NCI-H1930 (cell line): ENCODE measurements around the gene BRMS1L.

Source experiments
- DNase-seq, 2 experiments: peaks; one replicate each; lab custom pipeline; 2025; lab: John Stamatoyannopoulos, UW

The BRMS1L gene

GRCh38 chr14:35865611-35866324 lies 39.6 kb downstream of the BRMS1L start:
- no peak for DNase-seq

- DNase-seq: no peak
Observed at GRCh38 chr14:35866595-35867279, 40.6 kb downstream of the BRMS1L start.

DNA sequence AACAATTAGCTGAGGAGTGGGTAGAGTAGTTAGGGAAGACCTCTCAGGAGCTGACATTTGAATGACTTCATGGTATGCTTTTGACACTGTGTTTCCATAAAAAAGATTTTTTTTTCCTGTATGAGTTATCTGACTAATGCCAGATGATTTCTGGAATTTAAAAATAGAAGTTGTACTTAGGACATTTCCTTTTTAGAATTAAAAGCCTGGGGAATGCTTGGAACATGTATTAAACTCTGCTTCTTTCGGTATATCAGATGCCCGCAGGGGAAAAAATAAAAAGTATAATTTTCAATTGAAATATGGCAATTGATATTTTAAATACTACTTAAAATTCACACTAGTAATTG lies 41.1 kb downstream of the BRMS1L start:
- no peak for DNase-seq

DNA sequence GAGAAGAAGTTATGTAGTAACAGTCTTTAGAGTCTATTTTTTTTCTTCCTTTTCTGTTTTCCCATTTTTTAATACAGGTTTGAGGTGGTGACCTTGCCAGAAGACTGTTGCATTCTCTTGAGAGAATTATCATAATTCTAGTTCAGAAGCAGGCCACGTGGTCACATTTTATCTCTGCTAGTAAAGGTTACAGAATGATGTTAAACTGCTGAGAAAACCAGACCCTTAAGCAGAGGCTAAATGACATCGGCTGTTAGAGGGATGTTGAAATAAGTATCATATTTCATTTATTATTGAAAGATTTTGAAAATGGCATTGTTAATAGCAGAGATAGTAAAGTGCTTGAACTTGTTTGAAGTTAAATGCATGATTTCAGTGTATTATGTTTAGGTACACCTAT lies 49.2 kb downstream of the BRMS1L start:
- no peak for DNase-seq

GRCh38 chr14:35877276-35877675 lies 51.1 kb downstream of the BRMS1L start:
- DNase-seq: no peak

DNA sequence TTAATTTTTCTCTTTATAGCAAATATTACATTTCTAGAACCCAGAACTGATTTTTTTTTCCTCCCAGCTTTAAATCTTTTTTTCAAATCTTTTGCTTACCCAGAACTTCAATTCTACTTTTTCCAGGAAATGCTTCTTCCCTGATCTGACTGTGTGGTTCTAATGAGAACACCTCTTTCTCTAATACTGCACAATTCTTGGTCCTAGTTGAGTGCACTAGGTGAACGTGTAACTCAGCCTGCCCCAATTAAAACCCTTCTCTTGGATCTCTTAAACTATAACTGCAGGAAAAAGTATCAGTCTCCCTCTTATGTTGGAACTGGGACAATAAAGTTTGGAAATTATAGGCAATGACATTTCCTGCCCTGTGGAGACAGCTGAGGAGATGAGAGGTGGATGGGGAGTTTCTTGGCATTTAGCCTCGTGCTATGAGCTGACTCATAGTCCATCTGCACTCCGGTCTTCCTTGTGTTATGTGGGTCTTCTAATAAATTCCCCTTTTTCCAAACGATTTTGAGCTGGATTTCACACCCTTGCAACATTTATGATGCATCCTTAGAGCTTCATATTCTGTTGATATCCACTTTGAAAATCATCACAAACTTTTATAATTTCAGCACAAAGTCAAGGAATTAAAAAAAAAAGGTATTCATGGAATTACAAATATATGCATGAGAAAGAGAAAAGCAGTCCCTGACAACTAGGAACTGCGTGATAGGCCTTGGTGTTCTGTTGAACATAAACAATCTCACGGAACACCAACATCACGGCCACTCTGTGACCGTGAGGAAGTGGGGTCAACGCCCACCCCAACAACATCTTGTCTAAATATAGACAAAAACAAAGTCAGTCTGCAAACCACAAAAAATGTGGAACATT lies 52.4 kb downstream of the BRMS1L start:
- DNase-seq: no peak

DNA sequence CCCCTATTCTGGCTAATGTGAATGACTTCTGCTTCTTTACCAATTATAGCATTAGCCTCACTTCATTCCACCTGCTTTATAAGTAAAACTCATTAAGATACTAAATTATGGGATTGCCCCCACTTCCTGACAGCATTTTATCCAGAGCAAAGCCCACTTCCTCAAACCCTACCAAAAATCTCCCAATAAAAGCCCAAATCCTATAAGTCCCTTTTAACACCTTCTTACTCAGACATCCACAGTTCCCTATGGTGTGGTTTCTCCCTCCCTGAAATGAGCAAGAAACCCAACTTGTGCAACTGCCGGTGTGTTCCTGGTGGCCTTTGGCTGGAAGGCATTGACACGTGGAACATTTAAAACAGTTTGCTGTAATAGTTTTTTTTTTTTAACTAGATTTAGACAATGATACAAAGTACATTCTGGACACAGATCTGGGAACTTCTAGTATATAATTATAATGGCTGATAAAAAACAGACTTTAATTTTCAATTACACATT lies 53.1 kb downstream of the BRMS1L start:
- no peak for DNase-seq

- DNase-seq: no peak
Observed at GRCh38 chr14:35879654-35880249, 53.6 kb downstream of the BRMS1L start.

DNA sequence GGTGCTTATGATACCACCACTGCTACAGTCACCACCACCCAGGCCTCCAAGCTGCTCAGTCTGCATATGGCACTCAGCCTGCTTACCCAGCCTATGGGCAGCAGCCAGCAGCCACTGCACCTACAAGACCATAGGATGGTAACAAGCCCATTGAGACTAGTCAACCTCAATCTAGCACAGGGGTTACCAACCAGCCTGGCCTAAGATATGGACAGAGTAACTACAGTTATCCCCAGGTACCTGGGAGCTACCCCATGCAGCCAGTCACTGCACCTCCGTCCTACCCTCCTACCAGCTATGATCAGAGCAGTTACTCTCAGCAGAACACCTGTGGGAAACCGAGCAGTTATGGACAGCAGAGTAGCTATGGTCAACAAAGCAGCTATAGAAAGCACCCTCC lies 55.1 kb downstream of the BRMS1L start:
- no peak for DNase-seq

- DNase-seq: no peak
Observed at GRCh38 chr14:35883677-35884293, 57.6 kb downstream of the BRMS1L start.

DNA sequence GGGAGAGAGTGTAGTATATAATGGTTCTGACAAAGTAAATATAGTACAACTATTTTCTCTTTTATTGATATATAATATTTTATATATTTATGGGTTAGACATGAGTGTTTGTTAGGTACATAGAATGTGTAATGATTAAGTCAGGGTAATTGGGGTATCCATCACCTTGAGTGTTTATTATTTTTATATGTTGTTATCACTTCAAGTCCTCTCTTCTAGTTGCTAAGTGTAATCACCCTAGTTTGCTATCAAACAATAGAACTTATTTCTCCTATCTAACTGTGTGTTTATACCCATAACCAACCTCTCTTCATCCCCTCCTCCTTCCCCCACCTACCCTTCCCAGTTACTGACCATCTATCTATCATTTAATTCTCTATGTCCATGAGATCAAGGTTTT lies 64.2 kb downstream of the BRMS1L start:
- no peak for DNase-seq

DNA sequence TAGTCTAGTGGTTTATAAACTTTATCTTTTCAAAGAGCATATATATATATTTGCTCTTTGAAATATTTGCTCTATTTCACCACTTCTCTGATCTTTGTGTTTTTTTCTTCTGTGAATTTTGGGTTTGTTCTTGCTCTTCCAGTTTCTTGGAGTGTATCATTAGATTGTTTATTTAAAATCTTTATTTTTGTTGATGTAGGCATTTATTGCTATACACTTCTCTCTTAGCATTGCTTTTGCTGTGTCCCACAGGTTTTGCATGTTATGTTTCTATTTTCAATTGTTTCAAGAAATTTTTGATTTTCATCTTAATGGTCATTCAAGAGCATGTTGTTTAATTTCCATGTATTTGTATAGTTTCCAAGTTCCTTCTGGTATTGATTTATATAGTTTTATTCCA lies 69.1 kb downstream of the BRMS1L start:
- no peak for DNase-seq

DNA sequence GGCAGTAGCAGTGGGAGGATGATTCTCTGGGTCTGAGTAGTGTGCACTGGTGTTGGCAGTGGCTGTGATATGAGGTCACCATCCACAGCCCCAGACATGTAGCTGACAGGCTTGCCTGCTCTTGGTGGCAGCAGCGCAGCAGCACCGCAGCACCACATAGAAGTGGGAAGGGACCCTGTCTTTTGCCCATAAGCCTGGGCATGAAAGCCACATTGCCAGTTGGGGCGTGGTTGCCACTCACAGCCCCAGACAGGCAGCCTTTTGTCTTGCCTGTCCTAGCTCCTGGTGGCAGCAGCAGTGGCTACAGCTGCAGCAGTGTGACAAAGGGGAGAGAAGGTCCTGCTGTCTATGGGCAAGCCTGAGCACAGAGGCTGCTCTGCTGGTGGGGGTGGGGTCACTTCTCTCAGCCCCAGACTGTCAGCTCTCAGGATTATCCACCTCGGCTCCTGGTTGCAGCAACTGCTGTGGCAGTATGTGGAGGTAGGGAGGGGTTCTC lies 71.5 kb downstream of the BRMS1L start:
- DNase-seq: no peak

- DNase-seq: no peak
Observed at GRCh38 chr14:35898217-35898775, 72.2 kb downstream of the BRMS1L start.

DNA sequence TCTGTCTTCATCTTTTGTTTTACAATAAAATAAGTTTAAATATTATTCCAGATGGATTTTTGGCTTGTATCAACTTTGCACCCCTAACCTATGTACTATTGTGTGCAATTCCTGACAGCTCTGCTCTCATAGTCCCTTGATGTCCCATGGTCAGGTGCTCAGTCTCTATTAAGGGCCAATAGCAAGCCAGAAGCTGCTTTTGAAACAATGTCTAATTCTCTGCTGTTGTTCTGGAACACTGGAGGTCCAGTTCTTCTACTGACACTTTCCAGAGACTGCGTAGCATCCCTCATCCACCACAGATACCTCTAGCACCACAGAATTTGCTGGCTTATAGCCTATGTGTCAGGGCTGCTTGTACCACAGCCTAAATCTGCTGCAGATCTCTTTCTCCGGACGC lies 74.6 kb downstream of the BRMS1L start:
- DNase-seq: no peak

DNA sequence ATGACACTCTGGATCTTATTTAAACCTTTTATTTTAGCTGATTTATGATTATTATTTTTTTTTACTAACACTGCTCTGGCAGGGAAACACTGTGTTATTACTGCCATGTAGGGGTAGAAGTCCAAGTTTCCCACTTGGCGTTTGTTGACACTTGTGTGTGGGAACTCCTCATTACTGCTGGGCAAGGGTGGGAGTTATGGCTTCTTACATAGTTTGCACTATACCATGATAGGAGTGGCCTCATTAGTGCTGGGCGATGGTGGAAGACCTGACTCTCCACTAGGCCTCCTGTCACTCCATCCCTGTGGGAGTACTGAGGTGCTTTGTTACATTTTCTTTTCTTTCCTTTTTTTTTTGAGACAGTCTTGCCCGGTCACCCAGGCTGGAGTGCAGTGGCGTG lies 83.5 kb downstream of the BRMS1L start:
- no peak for DNase-seq

DNA sequence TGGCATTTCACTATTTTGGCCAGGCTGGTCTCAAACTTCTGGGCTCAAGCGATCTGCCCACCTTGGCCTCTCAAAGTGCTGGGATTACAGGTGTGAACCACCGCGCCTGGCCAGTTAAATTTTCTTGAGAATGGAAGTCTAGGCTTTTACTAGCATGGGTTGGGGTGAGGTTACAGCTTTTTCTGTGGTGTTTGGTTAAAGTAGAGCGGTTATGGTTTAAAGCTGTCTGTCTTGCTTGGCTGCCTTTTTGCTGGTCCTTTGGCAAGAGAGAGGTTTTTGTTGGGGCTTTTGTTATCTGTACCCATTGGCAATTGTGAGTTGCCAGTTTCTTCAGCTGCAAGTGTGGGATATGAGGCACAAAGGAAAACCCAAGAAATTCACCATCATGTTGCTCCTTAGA lies 84.1 kb downstream of the BRMS1L start:
- DNase-seq: no peak

DNA sequence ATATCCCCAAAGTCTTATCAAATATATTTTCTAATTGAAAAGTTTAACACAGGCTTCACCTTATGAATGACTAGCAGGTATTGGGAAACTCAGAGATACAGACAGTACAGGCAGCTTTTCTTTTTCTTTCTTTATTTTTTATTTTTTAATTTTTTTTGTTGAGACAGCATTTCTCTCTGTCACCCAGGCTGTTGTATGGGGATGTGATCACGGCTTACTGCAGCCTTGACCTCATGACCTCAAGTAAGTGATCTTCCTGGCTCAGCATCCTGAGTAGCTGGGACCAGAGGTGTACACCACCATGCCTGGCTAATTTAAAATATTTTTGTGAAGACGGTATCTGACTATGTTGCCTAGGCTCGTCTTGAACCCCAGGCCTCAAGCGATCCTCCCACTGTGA lies 85.0 kb downstream of the BRMS1L start:
- DNase-seq: no peak

GRCh38 chr14:35915185-35915584 lies 89.0 kb downstream of the BRMS1L start:
- no peak for DNase-seq

DNA sequence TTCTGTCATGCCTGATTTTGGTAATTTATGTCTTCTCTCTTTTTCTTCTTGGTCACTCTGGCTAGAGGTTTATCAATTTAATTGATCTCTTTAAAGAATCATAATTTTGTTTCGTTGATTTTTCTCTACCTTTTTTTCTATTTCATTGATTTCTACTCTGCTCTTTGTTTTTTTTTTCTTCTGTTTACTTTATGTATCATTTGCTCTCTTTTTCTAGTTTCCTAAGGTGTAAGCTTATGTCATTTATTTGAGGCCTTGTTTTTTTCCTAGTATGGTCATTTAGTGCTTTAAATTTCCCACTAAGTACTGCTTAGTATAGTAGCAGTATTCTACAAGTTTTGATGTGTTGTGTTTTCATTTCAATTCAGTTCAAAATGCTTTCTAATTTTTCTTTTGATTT lies 89.6 kb downstream of the BRMS1L start:
- no peak for DNase-seq
